ENCODE data around the gene PDCD10.
A peak's percentile ranks its signal among the peaks of the same experiment; 100 is the strongest.

Gene PDCD10

GRCh38 chr3:167734498-167735232 is at the start of gene PDCD10:
PDCD10 (minus strand) TSS chr3:167734892; CDS start chr3:167720157, 14,735 bp downstream.
- peak; percentile 98 for DNase-seq (ENCODE audit: low read depth)

- peak; percentile 11 for DNase-seq (ENCODE audit: low read depth)
Observed at GRCh38 chr3:167783781-167784180, 49.1 kb upstream of the PDCD10 start.

GRCh38 chr3:167780214-167780883 is 45.7 kb upstream of the PDCD10 start:
- no peak for DNase-seq (ENCODE audit: low read depth)

GRCh38 chr3:167777356-167777755 is 42.7 kb upstream of the PDCD10 start:
- no peak for DNase-seq (ENCODE audit: low read depth)

GRCh38 chr3:167776066-167776685 is 41.5 kb upstream of the PDCD10 start:
- DNase-seq (ENCODE audit: low read depth) = no peak

GRCh38 chr3:167773584-167773983 is 38.9 kb upstream of the PDCD10 start:
- no peak for DNase-seq (ENCODE audit: low read depth)

- DNase-seq (ENCODE audit: low read depth) = no peak
Observed at GRCh38 chr3:167772992-167773391, 38.3 kb upstream of the PDCD10 start.

- no peak for DNase-seq (ENCODE audit: low read depth)
Observed at GRCh38 chr3:167762296-167762695, 27.6 kb upstream of the PDCD10 start.

- no peak for DNase-seq (ENCODE audit: low read depth)
Observed at GRCh38 chr3:167761302-167761701, 26.6 kb upstream of the PDCD10 start.

GRCh38 chr3:167754049-167754448 is 19.4 kb upstream of the PDCD10 start:
- no peak for DNase-seq (ENCODE audit: low read depth)

GRCh38 chr3:167750272-167750971 is 15.7 kb upstream of the PDCD10 start:
- peak; percentile 2 for DNase-seq (ENCODE audit: low read depth)

GRCh38 chr3:167749728-167750127 is 15.0 kb upstream of the PDCD10 start:
- DNase-seq (ENCODE audit: low read depth) = no peak

- no peak for DNase-seq (ENCODE audit: low read depth)
Observed at GRCh38 chr3:167749209-167749608, 14.5 kb upstream of the PDCD10 start.

GRCh38 chr3:167743799-167744198 is 9.1 kb upstream of the PDCD10 start:
- no peak for DNase-seq (ENCODE audit: low read depth)

GRCh38 chr3:167742338-167742737 is 7.6 kb upstream of the PDCD10 start:
- DNase-seq (ENCODE audit: low read depth) = no peak

- peak; percentile 2 for DNase-seq (ENCODE audit: low read depth)
Observed at GRCh38 chr3:167740961-167741587, 6.4 kb upstream of the PDCD10 start.

GRCh38 chr3:167739190-167739810 is 4.6 kb upstream of the PDCD10 start:
- no peak for DNase-seq (ENCODE audit: low read depth)

- DNase-seq (ENCODE audit: low read depth) = no peak
Observed at GRCh38 chr3:167738037-167738436, 3.3 kb upstream of the PDCD10 start.

GRCh38 chr3:167736997-167737396 is 2.3 kb upstream of the PDCD10 start:
- DNase-seq (ENCODE audit: low read depth) = no peak

- no peak for DNase-seq (ENCODE audit: low read depth)
Observed at GRCh38 chr3:167736264-167736787, 1.6 kb upstream of the PDCD10 start.
